ENCODE data around the gene SREBF1. TPM values are rescaled to one million over a fixed set of nuclear protein-coding genes. Genes with fewer than 3 reads are reported as not detected.

Gene SREBF1
- total RNA-seq, 1 donor from 2014 or later, result 85.0 TPM

GRCh38 chr17:17835415-17836249 is 1.2 kb downstream of the SREBF1 start:
- Mint-ChIP-seq H3K4me1 (ENCODE audit: low read depth) (peaks cover 45% of the 10 kb centered on the region), H3K9me3 (ENCODE audit: low read depth) (no peaks in the 10 kb centered on the region), H3K27me3 (no peaks in the 10 kb centered on the region), H3K4me3 (ENCODE audit: low read depth) (peak overlapping the region; percentile 87), H3K27ac (peak overlapping the region; percentile 89), H3K36me3 (ENCODE audit: insufficient read depth) (peaks cover 2% of the 10 kb centered on the region)
- no peak for DNase-seq (ENCODE audit: low spot score, unreplicated experiment)
- no peak for TF ChIP-seq CTCF (IDR thresholded peaks at IDR 0.05; ENCODE audit: unreplicated experiment)

GRCh38 chr17:17834974-17835373 is 1.8 kb downstream of the SREBF1 start:
- no peak for DNase-seq (ENCODE audit: low spot score, unreplicated experiment)
- Mint-ChIP-seq H3K9me3 (ENCODE audit: low read depth) (no peaks in the 10 kb centered on the region), H3K4me1 (ENCODE audit: low read depth) (peaks cover 46% of the 10 kb centered on the region), H3K36me3 (ENCODE audit: insufficient read depth) (peaks cover 2% of the 10 kb centered on the region), H3K27me3 (no peaks in the 10 kb centered on the region), H3K27ac (peak overlapping the region; percentile 46), H3K4me3 (ENCODE audit: low read depth) (peak overlapping the region; percentile 43)
- TF ChIP-seq CTCF (IDR thresholded peaks at IDR 0.05; ENCODE audit: unreplicated experiment), result no peak

GRCh38 chr17:17833658-17834357 is 3.0 kb downstream of the SREBF1 start:
- no peak overlapping the region for H3K4me3 Mint-ChIP-seq (ENCODE audit: low read depth)
- DNase-seq (ENCODE audit: low spot score, unreplicated experiment), result no peak
- H3K27me3 Mint-ChIP-seq, result no peaks in the 10 kb centered on the region
- no peaks in the 10 kb centered on the region for H3K9me3 Mint-ChIP-seq (ENCODE audit: low read depth)
- peaks cover 45% of the 10 kb centered on the region for H3K4me1 Mint-ChIP-seq (ENCODE audit: low read depth)
- TF ChIP-seq CTCF (IDR thresholded peaks at IDR 0.05; ENCODE audit: unreplicated experiment), result no peak
- peaks cover 2% of the 10 kb centered on the region for H3K36me3 Mint-ChIP-seq (ENCODE audit: insufficient read depth)
- H3K27ac Mint-ChIP-seq, result peak overlapping the region; percentile 41

- Mint-ChIP-seq H3K27me3 (no peaks in the 10 kb centered on the region), H3K4me3 (ENCODE audit: low read depth) (no peak overlapping the region), H3K4me1 (ENCODE audit: low read depth) (peaks cover 28% of the 10 kb centered on the region), H3K27ac (peak overlapping the region; percentile 91), H3K36me3 (ENCODE audit: insufficient read depth) (peaks cover 2% of the 10 kb centered on the region), H3K9me3 (ENCODE audit: low read depth) (no peaks in the 10 kb centered on the region)
- no peak for TF ChIP-seq CTCF (IDR thresholded peaks at IDR 0.05; ENCODE audit: unreplicated experiment)
- no peak for DNase-seq (ENCODE audit: low spot score, unreplicated experiment)
Measured at GRCh38 chr17:17832032-17832363, 4.8 kb downstream of the SREBF1 start.

GRCh38 chr17:17831208-17832031 is 5.4 kb downstream of the SREBF1 start:
- peaks cover 30% of the 10 kb centered on the region for H3K4me1 Mint-ChIP-seq (ENCODE audit: low read depth)
- no peak for DNase-seq (ENCODE audit: low spot score, unreplicated experiment)
- H3K9me3 Mint-ChIP-seq (ENCODE audit: low read depth), result no peaks in the 10 kb centered on the region
- no peak for TF ChIP-seq CTCF (IDR thresholded peaks at IDR 0.05; ENCODE audit: unreplicated experiment)
- H3K36me3 Mint-ChIP-seq (ENCODE audit: insufficient read depth), result peaks cover 2% of the 10 kb centered on the region
- no peak overlapping the region for H3K4me3 Mint-ChIP-seq (ENCODE audit: low read depth)
- H3K27me3 Mint-ChIP-seq, result no peaks in the 10 kb centered on the region
- H3K27ac Mint-ChIP-seq, result peak overlapping the region; percentile 67
